SK-N-SH treated with all-trans-retinoic acid at 6 μM for 48 hours (cell line): ENCODE measurements around the gene KLF9.

Experiments
- ATAC-seq: fragments of 200-7000 bp; cut with Tn5 transposase; 3 replicates; pipeline ENCODE4 v1.9.1; 2020; ENCODE audit warnings: mild to moderate bottlenecking, moderate library complexity
- ARNTL ChIP-seq: fragments of 450-650 bp; formaldehyde crosslinking; IDR thresholded peaks from 2 replicates; pipeline ENCODE4 v1.5.0; 2020; ENCODE audit warnings: low read depth, mild to moderate bottlenecking, moderate library complexity, borderline replicate concordance
- BACH2 ChIP-seq: fragments of 250-450 bp; sonication (Bioruptor Pico); IDR thresholded peaks from 2 replicates; pipeline ENCODE4 v1.9.0; 2021; ENCODE audit warnings: mild to moderate bottlenecking, borderline replicate concordance
- CSDC2 ChIP-seq: fragments of 250-450 bp; sonication (Bioruptor Pico); IDR thresholded peaks from 2 replicates; pipeline ENCODE4 v1.5.0; 2020; ENCODE audit warnings: mild to moderate bottlenecking, moderate library complexity
- GLIS3 ChIP-seq: fragments of 250-450 bp; sonication (Bioruptor Pico); IDR thresholded peaks from 2 replicates; pipeline ENCODE4 v1.5.0; 2020; ENCODE audit warnings: mild to moderate bottlenecking, moderate library complexity
- PPARA ChIP-seq: fragments of 250-450 bp; sonication (Bioruptor Pico); IDR thresholded peaks from 2 replicates; pipeline ENCODE4 v1.5.0; 2020; ENCODE audit warnings: mild to moderate bottlenecking, borderline replicate concordance
- SNAI2 ChIP-seq: fragments of 250-450 bp; sonication (Bioruptor Pico); IDR thresholded peaks from 2 replicates; pipeline ENCODE4 v1.5.0; 2020; ENCODE audit warnings: mild to moderate bottlenecking, moderate library complexity
- TOX ChIP-seq: fragments of 250-450 bp; sonication (Bioruptor Pico); IDR thresholded peaks from 2 replicates; pipeline ENCODE4 v1.8.0; 2021; ENCODE audit warnings: mild to moderate bottlenecking, moderate library complexity, borderline replicate concordance
- ZC3H10 ChIP-seq: fragments of 250-450 bp; sonication (Bioruptor Pico); IDR thresholded peaks from 2 replicates; pipeline ENCODE4 v1.5.1; 2021; ENCODE audit warnings: mild to moderate bottlenecking, moderate library complexity
- ZFP3 ChIP-seq: fragments of 250-450 bp; sonication (Bioruptor Pico); IDR thresholded peaks from 2 replicates; pipeline ENCODE4 v1.5.0; 2020; ENCODE audit warnings: mild to moderate bottlenecking, moderate library complexity
- ZNF565 ChIP-seq: fragments of 450-650 bp; formaldehyde crosslinking; conservative IDR thresholded peaks from 2 replicates; pipeline ENCODE4 v1.5.0; 2020; ENCODE audit warnings: low read depth, mild to moderate bottlenecking, moderate library complexity
- ZNF8 ChIP-seq: fragments of 450-650 bp; formaldehyde crosslinking; IDR thresholded peaks from 2 replicates; pipeline ENCODE4 v1.5.0; 2020; ENCODE audit warnings: mild to moderate bottlenecking, moderate library complexity
- TF ChIP-seq, protein P1 (sequence below): fragments of 250-450 bp; sonication (Bioruptor Pico); IDR thresholded peaks from 2 replicates; pipeline ENCODE4 v1.5.0; 2020; ENCODE audit warnings: mild to moderate bottlenecking, moderate library complexity
- TF ChIP-seq, protein P2 (sequence below): fragments of 250-450 bp; sonication (Bioruptor Pico); IDR thresholded peaks from 2 replicates; pipeline ENCODE4 v1.5.1; 2020; ENCODE audit warnings: low read depth, mild to moderate bottlenecking, moderate library complexity
- TF ChIP-seq, protein P3 (sequence below): fragments of 250-450 bp; sonication (Bioruptor Pico); IDR thresholded peaks from 2 replicates; pipeline ENCODE4 v1.8.0; 2021; ENCODE audit warnings: low read depth, mild to moderate bottlenecking, moderate library complexity, borderline replicate concordance
- TF ChIP-seq, protein P4 (sequence below): fragments of 250-450 bp; sonication (Bioruptor Pico); IDR thresholded peaks from 2 replicates; pipeline ENCODE4 v1.8.0; 2020; ENCODE audit warnings: mild to moderate bottlenecking, moderate library complexity, borderline replicate concordance

KLF9 gene

DNA sequence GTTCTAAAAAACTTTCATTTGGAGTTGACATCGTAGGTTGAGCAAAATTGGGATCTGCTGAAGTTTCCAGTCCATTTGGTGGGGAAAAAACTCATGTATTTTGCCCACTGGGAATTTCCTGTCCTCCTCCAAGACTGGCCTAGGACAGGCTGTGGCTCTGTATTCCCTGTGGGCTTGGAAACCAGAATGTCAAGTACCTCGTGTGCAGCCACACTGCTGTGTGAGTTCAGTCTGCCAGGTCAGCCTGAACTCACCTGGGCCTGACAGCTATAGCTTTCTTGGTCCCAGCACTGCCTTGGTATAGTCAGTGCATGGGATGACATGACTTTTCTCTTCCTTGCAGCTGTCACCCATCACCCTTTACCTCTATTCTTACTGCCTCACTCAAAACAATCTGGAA, 35.0 kb upstream of the KLF9 start:
- ATAC-seq, result no peak
- TF ChIP-seq, protein P1, sequence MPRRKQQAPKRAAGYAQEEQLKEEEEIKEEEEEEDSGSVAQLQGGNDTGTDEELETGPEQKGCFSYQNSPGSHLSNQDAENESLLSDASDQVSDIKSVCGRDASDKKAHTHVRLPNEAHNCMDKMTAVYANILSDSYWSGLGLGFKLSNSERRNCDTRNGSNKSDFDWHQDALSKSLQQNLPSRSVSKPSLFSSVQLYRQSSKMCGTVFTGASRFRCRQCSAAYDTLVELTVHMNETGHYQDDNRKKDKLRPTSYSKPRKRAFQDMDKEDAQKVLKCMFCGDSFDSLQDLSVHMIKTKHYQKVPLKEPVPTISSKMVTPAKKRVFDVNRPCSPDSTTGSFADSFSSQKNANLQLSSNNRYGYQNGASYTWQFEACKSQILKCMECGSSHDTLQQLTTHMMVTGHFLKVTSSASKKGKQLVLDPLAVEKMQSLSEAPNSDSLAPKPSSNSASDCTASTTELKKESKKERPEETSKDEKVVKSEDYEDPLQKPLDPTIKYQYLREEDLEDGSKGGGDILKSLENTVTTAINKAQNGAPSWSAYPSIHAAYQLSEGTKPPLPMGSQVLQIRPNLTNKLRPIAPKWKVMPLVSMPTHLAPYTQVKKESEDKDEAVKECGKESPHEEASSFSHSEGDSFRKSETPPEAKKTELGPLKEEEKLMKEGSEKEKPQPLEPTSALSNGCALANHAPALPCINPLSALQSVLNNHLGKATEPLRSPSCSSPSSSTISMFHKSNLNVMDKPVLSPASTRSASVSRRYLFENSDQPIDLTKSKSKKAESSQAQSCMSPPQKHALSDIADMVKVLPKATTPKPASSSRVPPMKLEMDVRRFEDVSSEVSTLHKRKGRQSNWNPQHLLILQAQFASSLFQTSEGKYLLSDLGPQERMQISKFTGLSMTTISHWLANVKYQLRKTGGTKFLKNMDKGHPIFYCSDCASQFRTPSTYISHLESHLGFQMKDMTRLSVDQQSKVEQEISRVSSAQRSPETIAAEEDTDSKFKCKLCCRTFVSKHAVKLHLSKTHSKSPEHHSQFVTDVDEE (CRISPR knock-in tag), result no peak

DNA sequence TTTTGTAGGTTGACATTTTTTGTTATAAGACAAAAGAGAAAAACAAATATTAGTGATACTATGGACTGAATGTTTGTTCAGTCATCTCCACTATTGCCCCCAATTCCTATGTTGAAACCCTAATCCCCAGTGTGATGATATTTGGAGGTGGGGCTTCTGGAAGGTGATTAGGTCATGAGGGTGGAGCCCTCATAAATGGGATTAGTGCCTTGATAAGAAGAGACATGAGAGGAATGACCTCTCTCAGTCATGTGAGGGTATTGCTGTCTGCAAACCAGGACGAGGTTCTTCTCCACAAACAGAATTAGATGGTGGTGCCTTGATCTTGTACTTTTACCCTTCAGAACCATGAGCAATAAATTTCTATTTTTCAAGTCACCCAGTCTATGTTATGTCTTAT, 34.5 kb upstream of the KLF9 start:
- TF ChIP-seq, protein P1 (CRISPR knock-in tag), result no peak
- no peak for ATAC-seq

DNA sequence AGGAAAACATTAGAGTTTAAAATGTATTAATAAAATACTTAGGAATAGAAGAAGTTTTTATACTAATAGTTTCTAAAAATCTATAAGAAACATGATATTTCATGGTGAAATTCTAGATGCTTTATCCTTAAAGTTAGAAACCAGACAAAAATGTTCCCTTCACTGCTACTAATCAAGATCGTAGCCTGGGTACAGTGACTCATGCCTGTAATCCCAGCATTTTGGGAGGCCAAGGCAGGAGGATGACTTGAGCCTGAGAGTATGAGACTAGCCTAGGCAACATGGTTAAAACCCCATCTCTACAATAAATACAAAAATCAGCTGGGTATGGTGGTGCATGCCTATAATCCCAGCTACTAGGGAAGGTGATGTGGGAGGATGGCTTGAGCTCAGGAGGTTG, 30.4 kb upstream of the KLF9 start:
- TF ChIP-seq BACH2 (CRISPR knock-in tag) (no peak), ZC3H10 (no peak), SNAI2 (CRISPR knock-in tag) (no peak), ARNTL (no peak), GLIS3 (CRISPR knock-in tag) (no peak), CSDC2 (CRISPR knock-in tag) (no peak), PPARA (CRISPR knock-in tag) (no peak)
- TF ChIP-seq, protein P2, sequence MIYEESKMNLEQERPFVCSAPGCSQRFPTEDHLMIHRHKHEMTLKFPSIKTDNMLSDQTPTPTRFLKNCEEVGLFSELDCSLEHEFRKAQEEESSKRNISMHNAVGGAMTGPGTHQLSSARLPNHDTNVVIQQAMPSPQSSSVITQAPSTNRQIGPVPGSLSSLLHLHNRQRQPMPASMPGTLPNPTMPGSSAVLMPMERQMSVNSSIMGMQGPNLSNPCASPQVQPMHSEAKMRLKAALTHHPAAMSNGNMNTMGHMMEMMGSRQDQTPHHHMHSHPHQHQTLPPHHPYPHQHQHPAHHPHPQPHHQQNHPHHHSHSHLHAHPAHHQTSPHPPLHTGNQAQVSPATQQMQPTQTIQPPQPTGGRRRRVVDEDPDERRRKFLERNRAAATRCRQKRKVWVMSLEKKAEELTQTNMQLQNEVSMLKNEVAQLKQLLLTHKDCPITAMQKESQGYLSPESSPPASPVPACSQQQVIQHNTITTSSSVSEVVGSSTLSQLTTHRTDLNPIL (CRISPR knock-in tag), result no peak
- TF ChIP-seq, protein P3, sequence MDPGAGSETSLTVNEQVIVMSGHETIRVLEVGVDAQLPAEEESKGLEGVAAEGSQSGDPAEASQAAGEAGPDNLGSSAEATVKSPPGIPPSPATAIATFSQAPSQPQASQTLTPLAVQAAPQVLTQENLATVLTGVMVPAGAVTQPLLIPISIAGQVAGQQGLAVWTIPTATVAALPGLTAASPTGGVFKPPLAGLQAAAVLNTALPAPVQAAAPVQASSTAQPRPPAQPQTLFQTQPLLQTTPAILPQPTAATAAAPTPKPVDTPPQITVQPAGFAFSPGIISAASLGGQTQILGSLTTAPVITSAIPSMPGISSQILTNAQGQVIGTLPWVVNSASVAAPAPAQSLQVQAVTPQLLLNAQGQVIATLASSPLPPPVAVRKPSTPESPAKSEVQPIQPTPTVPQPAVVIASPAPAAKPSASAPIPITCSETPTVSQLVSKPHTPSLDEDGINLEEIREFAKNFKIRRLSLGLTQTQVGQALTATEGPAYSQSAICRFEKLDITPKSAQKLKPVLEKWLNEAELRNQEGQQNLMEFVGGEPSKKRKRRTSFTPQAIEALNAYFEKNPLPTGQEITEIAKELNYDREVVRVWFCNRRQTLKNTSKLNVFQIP (CRISPR knock-in tag), result no peak
- TF ChIP-seq, protein P4, sequence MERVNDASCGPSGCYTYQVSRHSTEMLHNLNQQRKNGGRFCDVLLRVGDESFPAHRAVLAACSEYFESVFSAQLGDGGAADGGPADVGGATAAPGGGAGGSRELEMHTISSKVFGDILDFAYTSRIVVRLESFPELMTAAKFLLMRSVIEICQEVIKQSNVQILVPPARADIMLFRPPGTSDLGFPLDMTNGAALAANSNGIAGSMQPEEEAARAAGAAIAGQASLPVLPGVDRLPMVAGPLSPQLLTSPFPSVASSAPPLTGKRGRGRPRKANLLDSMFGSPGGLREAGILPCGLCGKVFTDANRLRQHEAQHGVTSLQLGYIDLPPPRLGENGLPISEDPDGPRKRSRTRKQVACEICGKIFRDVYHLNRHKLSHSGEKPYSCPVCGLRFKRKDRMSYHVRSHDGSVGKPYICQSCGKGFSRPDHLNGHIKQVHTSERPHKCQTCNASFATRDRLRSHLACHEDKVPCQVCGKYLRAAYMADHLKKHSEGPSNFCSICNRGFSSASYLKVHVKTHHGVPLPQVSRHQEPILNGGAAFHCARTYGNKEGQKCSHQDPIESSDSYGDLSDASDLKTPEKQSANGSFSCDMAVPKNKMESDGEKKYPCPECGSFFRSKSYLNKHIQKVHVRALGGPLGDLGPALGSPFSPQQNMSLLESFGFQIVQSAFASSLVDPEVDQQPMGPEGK (CRISPR knock-in tag), result no peak
- ATAC-seq, result peak; percentile 68

DNA sequence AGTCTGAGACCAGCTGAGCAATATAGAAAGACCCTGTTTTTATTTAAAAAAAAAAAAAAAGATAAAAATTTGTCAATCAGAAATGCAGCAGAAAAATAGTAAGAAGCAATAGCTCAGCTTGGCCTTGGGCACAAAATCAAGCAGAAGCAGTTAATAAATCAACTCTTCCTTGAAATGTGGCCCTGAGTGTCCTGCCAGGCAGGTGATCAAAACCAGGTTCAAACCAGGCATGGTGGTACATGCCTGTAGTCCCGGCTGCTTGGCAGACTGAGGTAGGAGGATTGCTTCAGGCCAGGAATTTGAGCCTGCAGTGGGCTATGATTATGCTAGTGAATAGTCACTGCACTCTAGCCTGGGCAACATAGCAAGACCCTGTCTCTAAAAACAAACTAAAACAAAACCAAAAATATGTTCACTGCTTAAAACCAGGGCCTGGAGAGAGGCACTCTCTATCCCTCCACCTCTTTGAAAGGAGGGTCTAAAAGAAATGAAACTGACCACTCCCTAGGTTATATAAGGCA, 27.9 kb upstream of the KLF9 start:
- no peak for ATAC-seq
- TF ChIP-seq ZFP3 (CRISPR knock-in tag) (no peak), TOX (no peak), ZNF8 (CRISPR knock-in tag) (no peak), BACH2 (CRISPR knock-in tag) (no peak), ZNF565 (no peak), SNAI2 (CRISPR knock-in tag) (no peak), CSDC2 (CRISPR knock-in tag) (no peak)
- TF ChIP-seq, protein P2 (CRISPR knock-in tag), result no peak
- TF ChIP-seq, protein P3 (CRISPR knock-in tag), result no peak
- TF ChIP-seq, protein P1 (CRISPR knock-in tag), result no peak
